NCI-H2107 treated with DMSO at 0.1 percent for 48 hours (cell line): ENCODE results near the gene FBXL12.
"Not testable (repeated sequence)": the region's sequence is repeated elsewhere in the genome, so short reads cannot be mapped to it uniquely, and the experiment has no call there.

Experiments
- DNase-seq: peaks from one replicate; lab custom pipeline; 2025; ENCODE audit not compliant: unreplicated experiment; lab: John Stamatoyannopoulos, UW

The FBXL12 gene

DNA sequence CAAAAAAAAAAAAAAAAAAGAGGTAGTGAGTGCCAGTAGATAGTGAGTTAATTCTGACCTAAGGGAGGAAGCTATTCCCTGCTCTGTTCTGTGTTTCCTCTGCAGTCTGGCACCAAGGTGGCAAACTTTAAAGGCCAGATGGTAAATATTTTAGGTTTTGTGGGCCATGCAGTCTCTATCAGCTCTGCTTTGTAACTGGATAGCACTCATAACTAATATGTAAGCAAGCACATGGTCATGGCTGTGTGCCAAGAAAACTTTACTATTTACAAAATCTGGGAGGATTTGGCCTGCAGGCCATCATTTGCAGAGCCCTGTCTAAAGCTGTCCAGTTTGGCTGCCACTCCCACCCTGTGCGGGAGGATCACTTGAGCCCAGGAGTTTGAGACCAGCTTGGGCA is 20.5 kb upstream of the FBXL12 start:
- no peak for DNase-seq

DNA sequence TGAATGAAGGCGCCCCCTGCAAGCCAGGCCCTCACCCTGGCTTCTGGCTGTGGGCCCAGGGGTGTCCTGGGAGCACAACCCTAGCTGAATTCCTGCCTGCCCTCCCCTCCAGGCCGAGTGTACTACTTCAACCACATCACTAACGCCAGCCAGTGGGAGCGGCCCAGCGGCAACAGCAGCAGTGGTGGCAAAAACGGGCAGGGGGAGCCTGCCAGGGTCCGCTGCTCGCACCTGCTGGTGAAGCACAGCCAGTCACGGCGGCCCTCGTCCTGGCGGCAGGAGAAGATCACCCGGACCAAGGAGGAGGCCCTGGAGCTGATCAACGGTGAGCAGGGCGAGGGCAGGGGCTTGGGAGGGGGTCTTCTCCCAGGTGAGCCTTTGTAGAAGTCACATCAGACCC is 19.4 kb upstream of the FBXL12 start:
- no peak for DNase-seq

DNA sequence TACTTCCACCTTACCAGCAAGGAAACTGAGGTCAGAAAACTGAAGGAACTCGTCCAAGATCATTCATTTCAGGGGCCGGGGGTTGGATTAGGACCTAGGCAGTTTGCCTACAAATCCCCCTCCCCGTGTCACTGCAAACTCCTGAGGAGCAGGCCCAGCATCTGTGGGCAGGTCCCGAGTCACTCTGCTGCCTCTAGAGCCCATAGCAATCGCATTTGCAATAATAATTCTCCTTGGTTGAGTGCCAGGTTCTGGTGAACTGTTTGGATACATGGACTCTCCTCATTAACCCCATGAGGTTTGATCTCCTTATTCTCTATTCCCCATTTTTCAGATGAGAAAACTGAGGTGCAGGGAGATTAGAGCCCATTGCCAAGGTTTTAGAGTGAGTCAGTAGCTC is 17.1 kb upstream of the FBXL12 start:
- DNase-seq, result no peak

DNA sequence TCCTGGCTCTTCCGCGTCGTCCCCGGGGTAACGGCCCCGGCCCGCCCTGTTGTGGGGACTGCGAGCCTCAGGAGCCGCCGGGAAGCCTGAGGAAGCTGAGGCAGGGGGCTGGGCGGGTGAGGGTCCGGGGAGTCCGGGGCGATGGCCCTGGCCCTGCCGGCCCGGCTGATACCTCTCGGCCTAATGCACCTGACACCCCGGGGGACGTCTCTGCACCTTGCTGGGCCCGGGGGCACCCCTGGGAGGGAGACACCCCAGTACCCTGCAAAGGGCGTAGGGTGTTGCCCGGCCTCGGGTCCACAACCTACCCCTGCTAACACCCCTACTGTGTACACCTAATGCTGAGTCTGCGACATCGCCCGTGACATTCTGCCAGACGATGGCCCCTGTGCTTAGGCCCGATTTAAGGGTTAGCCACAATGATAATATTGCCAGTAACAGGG is 16.6 kb upstream of the FBXL12 start:
- DNase-seq, result no peak

DNA sequence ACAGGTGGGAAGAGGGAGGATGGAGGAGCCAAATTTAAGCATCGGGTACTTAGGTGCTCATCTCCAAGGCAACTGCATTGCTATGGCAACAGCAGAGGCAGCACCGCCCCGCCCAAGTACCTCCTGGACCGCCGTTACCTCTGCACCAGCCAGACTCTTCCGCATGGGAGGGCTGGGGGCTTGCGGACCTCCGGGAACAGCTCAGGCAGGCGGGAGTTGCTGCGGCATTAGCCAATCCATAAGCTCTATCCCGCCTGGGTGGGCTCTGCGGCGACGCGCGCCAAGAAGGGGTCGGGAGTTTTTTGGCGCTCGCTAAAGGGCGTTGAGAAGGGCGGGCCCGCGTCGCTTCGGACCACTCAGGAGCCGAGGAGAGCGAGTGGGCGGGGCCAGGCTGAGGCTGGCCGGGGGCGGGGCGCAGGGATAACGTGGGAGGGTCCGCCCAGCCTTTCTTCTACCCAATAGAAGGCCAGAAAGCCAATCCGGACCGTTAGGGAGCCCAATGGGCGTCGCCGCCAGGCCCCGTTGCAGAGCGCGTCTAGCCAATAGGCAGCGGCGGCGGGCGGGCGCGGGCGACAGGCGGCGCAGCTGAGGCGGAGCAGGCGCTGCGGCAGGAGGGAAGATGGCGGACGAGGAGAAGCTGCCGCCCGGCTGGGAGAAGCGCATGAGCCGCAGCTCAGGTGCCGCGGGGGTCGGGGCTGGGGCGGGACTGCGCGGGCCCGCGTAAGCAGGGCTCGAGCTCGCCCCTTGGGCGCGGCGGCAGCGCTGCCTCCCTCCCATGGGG is 16.0 kb upstream of the FBXL12 start, which contains the start of gene PIN1:
PIN1 (plus strand) TSS at position 593 of the 781 bp plus-strand sequence; CDS start at position 620, 27 bp downstream.
- peak; percentile 92 for DNase-seq

DNA sequence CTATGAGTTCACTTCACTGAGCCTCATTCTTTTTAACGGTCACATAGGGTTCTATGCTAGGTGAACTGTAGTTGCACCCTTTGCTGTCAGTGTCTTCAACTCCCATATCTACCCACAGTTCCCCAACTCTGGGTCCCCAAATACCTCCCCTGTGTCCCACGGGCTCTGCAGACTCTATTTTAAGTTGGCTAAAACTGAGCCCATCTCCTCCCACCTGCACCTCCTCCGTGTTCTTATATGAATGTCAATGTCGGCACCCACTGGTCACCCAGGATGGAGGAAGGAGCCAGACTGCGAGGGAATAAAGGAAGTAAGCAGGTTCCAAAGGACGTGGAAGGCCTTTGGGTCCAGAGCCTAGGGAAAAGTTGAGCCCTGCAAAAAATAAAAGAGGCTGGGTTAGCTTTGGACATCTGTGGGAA is 15.4 kb upstream of the FBXL12 start:
- no peak for DNase-seq

- no peak for DNase-seq
Observed at GRCh38 chr19:9828551-9829063, 9.7 kb upstream of the FBXL12 start.

GRCh38 chr19:9827289-9828238 is 8.7 kb upstream of the FBXL12 start, which contains the start of gene UBL5:
Gene UBL5, plus strand, starts transcription at chr19:9827918. Its CDS starts 420 bp downstream, at chr19:9828338.
- peak; percentile 68 for DNase-seq

GRCh38 chr19:9823816-9824215 is 4.9 kb upstream of the FBXL12 start:
- no peak for DNase-seq

DNA sequence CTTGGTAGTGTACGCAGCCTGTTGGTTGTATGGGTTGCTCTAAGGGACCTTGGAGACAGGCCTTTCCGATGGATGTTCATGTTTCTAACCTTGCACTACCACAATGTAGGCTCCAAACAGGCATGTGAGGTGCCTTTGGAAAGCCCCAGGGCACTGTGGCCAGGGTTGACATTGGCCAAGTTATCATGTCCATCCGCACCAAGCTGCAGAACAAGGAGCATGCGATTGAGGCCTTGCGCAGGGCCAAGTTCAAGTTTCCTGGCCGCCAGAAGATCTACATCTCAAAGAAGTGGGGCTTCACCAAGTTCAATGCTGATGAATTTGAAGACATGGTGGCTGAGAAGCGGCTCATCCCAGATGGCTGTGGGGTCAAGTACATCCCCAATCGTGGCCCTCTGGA is 1.2 kb upstream of the FBXL12 start:
- not testable (repeated sequence) for DNase-seq

DNA sequence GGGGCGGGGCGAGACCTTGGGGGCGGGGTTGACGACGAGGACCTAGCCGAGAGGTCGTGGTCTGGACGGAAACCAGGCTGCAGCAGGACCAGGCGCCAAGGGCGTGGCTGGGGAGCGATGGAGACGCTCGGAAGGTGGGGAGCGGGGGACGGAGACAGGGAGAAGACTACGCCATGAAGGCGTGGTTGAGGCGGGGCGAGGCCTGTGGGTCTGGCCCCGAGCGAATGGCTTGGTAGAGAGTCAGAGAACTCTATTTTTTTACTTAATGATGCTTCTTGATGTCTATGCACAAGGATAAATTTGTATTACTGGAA is 674 bp upstream of the FBXL12 start:
- DNase-seq, result no peak

- no peak for DNase-seq
Observed at GRCh38 chr19:9818175-9818733, 625 bp downstream of the FBXL12 start.

DNA sequence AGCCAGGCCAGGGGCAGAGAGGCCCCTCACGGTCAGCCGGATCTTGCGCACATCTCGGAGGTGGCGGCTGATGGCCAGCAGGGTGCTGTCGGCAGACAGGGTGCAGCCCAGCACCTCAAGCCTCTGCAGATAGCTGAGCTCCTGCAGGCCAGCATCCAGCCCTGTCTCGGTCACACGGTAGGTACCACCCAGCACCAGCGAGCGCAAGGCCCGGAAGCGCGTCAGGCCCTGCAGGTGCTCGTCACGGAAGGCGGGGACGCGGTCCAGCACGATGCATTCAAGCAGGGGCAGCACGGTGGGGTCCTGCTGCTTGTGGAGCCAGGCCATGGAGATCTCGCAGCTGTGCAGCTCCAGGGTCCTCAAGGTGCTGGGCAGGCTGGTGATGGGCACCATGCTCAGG is 7.7 kb downstream of the FBXL12 start:
- DNase-seq, result no peak

DNA sequence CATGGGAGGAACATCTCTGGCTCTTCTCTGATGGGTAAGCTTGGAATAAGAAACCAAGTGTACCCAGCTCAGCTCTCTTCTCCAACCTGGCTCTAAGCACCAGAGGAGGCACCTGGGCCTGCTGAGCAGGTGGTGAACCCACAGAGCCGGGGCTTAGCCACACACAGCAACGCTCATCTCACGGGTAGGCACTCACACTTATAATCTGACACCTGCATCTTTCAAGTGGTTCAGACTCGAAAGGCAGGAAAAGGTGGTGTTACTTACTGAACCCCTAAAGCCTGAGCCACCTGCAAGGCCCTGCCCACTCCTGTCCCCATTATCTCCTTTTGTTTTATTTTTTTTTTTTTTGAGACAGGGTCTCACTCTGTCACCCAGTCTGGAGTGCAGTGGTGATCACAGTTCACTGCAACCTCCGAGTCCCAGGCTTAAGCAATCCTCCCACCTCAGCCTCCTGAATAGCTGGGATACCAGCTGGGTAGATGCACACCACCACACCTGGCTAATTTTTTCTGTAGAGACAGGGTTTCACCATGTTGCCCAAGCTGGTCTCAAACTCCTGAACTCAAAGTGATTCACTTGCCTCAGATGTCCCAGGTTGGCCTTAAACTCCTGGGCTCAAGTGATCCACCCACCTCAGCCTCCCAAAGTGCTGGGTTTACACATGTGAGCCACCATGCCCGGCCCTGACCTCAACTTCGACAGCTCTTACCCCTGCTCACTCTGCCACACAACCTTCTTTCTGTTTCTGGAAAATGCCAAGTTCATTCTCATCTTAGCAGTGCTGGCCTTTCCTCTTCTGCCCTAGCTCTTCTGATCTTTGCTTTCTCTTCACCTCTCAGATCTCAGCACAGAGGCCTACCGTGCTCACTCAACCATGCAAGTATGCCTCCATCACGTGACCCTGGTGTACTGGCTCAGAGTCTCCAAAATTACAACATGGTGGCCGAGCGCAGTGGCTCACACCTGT is 9.7 kb downstream of the FBXL12 start:
- DNase-seq, result peak; percentile 54

GRCh38 chr19:9806803-9807202 is 12.1 kb downstream of the FBXL12 start:
- DNase-seq, result no peak

- DNase-seq, result no peak
Observed at GRCh38 chr19:9801976-9802375, 16.9 kb downstream of the FBXL12 start.

DNA sequence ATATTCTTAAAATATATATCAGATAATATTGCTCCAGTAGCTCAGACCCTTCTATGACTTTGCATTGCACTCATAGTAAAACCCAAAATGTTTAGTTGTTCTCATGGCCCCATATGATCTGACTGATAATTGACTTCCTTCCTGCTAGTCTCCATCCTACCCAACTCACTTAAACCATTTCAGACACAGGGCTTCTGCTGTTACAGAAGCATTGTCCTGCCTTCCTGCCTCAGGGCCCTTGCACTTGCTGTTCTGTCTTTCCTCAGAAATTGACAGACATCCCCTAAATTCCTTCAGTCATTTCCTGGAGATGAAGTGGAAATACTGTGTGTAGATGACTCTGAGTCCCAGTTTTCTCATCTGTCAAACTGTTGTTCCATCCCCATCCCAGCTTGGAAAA is 19.7 kb downstream of the FBXL12 start:
- no peak for DNase-seq

GRCh38 chr19:9797871-9798270 is 21.0 kb downstream of the FBXL12 start:
- no peak for DNase-seq

DNA sequence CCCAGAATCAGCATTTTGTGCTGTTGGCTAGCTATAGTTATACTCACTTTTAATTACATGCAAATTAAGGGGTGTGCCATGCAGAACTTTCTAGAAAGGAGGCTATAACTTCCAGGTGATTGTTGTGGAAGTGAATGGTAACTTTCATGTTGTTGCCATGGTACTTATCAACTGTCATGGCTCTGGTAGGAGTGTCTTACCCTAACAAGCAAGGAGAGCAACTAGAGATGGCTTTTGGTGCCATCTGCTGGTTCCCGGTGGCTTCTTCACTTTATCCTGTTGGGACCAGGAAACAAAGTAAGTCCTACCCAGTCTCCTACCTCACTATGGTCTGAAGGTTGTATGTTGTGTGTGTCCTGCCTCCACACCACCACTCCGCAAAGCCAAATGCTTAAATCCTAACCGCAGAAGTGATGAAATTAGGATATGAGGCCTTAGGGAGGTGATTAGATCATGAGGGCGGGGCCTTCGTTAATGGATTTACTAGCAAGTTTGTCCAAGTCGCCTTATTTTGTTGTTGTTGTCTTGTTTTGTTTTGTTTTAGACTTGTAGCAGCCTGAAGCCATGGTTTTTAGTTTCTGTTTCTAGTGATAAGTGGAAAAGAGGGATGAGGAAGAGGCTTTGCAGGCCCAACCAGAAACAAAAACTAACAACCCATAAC is 22.6 kb downstream of the FBXL12 start:
- DNase-seq, result peak; percentile 72
